ENCODE measurements around the gene CFD.
"Not testable (repeated sequence)": the region's sequence is repeated elsewhere in the genome, so short reads cannot be mapped to it uniquely, and the experiment has no call there.

CFD gene

DNA sequence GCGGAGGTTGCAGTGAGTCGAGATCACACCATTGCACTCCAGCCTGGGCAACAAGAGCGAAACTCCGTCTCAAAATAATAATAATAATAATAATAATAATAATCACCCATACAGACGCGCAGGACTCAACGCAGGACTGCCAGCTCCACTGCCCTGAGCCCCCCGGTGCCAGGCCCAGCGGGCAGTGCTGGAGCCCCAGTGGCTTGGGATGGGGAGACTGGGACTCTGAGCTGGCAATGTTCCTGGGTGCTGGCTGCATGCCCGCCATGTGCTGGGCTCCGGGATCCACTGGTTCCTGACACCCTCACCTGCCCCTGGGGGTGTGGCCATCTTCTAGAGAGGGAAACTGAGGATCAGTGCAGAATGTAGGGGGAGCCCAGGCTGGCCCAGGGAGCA, 32.2 kb upstream of the CFD start:
- no peak for DNase-seq

DNA sequence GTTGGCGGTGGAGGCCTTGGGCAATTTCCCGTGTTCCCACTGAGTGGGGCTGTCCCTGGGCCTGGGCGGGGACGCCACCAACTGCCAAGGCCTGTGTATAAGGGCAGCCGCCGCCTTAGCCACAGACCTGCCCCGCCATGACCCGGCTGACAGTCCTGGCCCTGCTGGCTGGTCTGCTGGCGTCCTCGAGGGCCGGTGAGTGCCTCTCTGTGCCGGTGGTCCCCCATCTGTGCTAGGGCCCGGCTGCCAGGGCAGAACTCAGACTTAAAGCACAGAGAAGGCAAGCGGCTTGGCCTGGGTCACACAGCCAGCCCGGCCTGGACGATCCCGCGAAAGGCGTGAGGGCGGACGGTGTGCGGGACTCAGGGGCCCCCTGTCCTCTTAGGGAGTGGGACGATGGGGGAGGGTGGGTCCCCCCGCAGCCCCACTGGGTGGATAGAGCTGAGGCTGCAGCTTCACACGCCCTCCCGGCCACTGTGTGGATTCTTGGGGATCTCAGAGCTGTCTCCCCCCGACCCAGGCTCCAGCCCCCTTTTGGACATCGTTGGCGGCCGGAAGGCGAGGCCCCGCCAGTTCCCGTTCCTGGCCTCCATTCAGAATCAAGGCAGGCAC, 31.6 kb upstream of the CFD start, which contains the start of gene AZU1:
TSS of gene AZU1 (plus strand) at position 128 of the 612 bp plus-strand sequence. CDS start at position 138, 10 bp downstream.
- DNase-seq, result no peak

DNA sequence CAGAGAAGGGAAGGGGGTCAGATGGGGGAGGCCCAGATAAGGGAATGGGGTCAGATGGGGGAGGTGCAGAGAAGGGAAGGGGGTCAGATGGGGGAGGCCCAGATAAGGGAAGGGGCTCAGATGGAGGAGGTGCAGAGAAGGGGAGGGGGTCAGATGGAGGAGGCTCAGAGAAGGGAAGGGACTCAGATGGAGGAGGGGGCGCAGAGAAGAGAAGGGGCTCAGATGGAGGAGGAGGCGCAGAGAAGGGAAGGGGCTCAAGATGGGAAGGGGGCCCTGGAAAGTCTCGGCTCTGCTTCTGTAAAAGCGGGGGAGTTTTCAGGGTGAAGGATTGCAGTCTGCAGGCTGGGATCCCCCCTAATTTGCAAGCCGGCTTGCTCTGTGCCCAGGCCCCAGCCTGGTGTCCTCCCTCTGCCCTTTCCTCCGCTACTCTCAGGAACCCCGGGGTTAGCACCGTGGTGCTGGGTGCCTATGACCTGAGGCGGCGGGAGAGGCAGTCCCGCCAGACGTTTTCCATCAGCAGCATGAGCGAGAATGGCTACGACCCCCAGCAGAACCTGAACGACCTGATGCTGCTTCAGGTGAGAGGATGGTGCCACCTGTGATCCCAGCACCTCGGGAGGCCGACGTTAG, 30.2 kb upstream of the CFD start:
- no peak for DNase-seq

DNA sequence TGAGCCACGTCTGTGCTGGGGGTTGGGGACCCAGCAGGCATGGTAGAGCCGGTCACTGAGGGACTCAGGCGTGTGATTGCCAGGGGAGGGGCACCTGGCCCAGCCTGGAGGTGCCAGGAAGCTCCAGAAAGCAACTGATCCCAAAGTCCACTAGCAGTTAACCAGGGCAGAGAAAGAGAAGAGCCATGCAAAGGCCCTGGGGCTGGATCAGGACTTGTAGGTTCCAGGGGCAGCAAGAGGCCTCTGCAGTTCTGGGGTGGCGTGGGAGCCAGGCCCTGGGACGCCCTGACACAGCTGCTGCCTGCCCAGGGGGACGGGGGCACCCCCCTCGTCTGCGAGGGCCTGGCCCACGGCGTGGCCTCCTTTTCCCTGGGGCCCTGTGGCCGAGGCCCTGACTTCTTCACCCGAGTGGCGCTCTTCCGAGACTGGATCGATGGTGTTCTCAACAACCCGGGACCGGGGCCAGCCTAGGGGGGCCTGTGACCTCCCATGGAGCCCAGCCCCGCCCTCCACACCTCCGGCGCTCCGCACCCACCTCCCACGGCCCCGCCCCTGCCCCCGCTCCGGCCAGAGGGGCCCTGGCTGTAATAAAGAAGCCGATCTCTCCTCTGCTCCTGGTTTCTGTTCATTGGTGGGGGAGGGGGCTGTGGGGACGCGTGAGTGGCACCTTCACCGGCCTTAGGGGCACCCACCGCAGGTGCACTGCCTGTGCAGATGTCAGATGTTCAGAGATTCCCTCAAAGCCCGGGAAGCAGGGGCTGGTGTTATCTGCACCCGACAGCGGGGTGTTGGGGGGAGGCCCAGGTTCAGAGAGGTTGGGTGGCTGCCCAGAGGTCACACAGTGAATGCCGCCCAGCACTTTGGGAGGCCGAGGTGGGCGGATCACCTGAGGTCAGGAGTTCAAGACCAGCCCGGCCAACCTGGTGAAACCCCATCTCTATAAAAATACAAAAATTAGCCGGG, 27.8 kb upstream of the CFD start:
- DNase-seq, result no peak

DNA sequence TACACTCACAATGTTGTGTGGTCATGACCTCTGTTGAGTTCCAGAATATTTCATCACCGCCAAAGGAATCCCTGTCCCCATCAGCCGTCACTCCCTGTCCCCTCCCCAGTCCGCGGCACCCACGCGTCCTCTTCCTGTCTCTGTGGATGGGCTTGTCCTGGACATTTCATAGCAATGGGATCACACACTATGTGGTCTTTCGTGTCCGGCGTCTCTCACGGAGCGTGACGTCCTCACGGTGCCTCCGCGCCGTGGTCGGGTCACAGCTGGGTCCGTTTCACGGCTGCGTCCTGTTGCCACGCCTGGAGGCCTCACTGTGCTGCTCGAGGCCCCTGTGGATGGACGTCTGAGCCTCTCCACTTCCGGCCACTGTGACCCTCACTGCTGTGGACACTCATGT, 25.2 kb upstream of the CFD start:
- DNase-seq, result no peak

DNA sequence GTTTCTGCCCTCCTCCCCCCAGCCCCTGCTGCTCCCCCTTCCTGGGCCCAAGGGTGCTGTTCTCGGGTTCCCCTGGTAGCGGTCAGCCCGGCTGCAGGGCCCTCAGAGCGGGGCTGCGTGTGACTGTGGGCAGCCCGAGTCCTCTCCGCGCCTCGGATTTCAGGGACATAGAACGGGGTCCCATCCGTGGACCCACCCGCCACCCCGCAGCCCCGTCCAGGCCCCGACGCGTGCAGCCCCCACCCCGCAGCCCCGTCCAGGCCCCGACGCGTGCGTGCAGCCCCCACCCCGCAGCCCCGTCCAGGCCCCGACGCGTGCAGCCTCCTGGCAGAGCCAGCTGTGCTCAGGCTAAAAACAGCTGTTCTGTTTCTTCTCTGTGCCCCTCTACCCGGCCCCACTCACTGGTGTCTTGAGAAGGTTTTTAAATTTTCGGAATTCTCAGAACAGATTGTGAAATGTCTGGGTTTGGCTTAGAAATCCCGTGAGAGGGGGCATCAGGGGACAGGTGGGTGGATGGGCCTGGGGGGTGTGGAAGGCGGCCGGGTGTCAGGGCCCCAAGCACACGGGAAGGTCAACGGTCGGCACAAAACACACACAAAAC, 24.2 kb upstream of the CFD start:
- DNase-seq, result no peak

DNA sequence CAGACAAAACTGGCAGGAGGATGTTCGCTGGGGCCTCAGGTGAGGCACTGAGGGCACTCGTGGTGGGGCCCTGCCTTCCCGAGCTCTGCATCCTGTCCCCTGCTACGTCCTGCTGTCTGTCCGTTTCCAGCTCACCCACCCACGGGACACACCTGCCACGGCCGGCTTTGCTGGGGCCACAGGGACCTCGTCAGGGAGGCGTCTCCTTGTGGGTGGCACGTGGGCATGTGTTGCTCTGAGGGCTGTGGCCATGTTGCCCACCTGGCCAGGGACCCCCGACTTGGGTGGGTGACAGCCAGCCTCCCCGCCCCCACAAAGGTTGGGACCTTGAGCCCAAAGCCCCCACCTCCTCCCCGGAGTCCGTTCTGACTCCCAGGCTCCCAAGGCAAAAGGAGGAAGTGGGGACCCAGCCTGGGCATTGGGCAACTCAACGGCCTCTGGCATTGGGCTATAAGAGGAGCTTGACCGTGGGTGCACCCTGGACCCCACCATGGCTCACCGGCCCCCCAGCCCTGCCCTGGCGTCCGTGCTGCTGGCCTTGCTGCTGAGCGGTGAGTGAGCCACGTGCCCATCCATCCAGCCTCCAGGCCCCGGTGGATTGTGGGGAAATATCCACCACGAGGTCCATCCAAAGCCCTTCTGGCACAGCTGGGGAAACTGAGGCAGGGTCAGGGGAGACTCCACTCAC, 18.8 kb upstream of the CFD start, which contains the start of gene PRTN3:
TSS of gene PRTN3 (plus strand) at position 481 of the 688 bp plus-strand sequence. CDS start at position 491, 10 bp downstream.
- no peak for DNase-seq

DNA sequence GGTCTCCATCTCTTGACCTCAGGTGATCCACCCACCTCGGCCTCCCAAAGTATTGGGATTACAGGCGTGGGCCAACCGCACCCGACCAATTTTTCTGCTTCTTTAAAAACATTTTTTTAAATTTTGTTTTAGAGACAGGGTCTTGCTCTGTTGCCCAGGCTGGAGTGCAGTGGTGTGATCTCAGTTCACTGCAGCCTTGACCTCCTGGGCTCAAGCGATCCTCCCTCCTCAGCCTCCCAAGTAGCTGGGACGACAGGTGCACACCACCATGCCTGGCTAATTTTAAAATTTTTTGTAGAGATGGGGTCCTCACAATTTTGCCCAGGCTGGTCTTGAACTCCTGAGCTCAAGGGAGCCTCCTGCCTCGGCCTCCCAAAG, 16.7 kb upstream of the CFD start:
- not testable (repeated sequence) for DNase-seq

DNA sequence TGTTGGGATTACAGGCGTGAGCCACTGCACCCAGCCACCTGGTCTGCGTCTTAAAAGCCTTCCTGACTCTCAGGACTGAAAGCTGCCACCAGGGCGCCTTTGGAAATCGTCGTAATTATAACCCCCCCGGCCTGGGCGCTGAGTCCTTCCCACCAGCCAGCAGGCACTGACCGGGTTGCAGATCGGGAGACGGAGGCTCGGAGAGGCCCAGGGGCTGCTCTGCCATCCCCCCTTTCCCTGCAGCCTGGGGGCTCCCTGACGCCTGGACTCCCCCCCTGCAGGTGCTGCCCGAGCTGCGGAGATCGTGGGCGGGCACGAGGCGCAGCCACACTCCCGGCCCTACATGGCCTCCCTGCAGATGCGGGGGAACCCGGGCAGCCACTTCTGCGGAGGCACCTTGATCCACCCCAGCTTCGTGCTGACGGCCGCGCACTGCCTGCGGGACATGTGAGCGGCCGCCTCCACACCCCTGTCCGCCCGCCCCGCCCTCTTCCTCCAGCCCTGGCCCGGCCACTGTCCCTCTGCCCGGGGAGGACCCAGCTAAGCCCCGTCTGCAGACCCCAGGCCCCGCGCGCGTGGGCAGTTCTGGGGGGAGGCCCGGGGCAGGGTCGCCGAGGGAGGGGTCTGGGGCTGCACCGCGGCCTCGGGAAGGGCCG, 16.2 kb upstream of the CFD start:
- no peak for DNase-seq

DNA sequence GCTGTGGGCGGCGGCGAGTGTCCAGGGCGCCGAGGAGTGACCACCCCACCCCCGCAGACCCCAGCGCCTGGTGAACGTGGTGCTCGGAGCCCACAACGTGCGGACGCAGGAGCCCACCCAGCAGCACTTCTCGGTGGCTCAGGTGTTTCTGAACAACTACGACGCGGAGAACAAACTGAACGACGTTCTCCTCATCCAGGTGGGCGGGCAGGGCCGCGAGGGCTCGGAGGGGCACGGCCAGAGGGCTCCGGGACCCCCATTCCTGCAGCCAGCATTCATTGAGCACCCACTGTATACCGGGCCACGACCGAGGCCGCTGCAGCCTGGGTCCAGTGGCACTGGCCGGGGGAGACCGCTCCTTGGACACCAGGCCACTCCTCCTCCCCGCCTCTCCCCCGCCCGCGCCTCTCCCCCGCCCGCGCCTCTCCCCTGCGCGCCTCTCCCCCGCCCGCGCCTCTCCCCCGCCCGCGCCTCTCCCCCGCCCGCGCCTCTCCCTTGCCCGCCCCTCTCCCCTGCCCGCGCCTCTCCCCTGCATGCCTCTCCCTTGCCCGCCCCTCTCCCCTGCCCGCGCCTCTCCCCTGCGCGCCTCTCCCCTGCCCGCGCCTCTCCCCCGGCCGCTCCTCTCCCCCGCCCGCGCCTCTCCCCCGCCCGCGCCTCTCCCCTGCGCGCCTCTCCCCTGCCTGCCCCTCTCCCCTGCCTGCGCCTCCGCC, 15.5 kb upstream of the CFD start:
- peak in 1 of 6 experiments; percentile 12 for DNase-seq

DNA sequence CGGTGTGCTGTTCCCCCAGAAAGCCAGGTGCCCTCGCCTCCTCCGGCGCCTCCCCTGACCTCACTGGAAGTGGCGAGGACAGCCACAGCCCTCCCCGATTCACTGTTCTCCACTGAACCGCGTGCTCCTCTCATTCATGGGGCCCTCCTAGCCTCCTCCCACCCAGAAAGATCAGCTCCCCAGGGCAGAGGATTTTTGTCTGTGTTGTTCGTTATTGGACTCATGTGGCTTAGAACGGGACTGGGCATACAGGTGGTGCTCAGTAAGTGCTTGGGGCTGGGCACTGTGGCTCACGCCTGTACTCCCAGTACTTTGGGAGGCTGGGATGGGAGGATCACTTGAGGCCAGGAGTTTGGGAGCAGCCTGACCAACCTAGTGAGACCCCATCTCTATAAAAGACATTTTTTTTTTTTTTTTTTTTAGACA, 14.9 kb upstream of the CFD start:
- DNase-seq, result peak in 1 of 6 experiments; percentile 13

DNA sequence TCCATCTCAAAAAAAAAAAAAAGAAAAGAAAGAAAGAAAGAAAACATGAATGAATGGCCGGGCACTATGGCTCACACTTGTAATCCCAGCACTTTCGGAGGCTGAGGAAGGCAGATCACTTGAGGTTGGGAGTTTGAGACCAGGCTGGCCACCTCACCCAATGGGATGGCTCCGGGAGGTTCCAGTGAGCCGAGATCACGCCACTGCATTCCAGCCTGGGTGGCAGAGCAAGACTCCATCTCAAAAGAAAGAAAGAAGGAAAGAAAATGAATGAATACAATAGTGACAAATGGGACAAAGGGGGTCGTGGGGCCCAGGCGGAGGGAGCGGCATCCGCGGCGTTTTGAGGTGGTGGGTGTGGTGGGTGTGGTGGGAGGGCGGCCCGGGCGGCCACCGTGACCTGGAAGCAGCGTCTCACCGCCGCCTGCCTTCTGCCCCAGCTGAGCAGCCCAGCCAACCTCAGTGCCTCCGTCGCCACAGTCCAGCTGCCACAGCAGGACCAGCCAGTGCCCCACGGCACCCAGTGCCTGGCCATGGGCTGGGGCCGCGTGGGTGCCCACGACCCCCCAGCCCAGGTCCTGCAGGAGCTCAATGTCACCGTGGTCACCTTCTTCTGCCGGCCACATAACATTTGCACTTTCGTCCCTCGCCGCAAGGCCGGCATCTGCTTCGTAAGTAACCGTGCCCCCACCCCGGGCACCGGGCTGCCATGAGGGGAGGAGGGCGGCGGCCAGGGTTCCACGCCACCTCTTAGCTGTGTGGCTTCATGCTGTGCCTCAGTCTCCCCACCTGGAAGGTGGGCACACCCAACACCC, 13.6 kb upstream of the CFD start:
- DNase-seq, result no peak

DNA sequence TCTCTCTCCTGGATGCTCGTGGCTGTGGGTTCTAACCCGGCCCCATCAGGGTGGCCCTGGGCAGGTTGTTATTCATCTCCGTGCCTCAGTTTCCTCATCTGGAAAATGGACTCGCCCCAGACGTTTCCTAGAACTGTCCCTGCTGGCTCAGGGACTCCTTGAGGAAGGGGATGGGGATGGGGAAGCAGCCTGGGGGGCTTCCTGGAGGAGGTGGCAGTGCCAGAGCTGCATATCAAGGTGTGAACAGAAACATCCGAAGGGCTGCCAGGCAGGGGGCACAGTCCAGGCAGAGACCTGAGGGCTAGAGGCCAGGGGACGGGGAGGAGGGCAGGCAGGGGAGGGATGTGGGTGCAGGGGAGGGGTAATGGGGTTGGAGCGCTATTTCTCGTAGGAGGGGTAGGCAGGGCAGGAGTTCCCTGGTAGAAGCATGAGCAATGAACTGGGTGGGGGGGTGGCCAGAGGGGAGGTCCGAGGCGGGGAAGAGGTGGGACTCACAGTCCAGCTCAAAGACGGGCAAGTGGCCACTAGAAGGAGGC, 11.0 kb upstream of the CFD start:
- no peak for DNase-seq

DNA sequence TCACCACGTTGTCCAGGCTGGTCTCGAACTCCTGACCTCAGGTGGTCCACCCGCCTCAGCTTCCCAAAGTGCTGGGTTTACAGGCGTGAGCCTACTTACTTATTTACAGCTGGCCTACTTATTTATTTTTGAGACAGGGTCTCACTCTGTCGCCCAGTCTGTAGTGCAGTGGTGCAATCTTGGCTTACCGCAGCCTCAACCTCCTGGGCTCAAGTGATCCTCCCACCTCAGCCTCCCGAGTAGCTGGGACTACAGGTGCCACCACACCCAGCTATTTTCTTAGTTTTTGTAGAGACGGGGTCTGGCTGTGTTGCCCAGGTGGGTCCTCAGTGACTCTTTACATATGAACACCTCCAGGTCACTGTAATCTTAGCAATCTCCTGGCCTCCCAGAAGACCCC, 10.3 kb upstream of the CFD start:
- DNase-seq, result not testable (repeated sequence)

DNA sequence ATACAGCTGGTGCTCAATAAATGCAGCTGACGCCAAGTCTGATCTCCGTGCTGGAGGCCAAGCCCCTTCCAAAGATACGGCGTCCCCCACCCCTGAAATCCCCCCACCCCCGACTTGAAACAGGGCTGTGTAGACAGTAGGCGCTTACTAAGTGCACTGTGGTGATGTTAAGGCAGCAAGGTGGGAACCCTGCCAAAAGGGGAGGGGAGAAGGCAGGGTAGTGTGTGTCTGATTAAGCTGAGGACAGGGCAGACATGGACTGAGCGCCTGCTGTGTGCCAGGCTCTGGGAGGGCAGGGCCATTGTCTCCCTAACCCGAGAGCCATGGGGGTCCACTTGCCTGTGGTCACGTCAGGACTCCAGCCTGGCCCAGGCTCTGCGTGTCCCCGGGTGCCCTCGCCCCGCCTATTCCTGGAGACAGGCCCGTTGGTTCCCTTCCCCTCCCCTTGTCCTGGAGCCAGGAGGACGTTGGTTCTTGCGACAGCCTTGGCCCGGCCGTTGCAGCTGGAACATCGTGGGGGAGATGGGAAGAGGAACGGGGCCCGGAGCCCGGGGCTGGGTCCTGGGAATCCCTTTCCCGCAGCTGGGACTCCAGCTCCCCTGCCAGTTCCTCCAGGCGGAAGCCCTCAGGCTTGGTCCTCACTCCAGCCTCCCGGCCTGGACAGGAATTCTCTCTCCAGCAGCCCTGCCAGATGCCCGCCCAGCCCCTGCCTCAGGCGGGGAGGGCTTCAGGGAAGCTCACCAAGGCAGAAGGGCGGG, 9.1 kb upstream of the CFD start:
- no peak for DNase-seq

DNA sequence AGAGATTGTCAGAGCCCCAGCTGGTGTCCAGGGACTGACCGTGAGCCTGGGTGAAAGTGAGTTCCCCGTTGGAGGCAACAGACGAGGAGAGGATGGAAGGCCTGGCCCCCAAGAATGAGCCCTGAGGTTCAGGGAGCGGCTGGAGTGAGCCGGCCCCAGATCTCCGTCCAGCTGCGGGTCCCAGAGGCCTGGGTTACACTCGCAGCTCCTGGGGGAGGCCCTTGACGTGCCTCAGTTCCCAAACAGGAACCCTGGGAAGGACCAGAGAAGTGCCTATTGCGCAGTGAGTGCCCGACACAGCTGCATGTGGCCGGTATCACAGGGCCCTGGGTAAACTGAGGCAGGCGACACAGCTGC, 8.5 kb upstream of the CFD start:
- no peak for DNase-seq

DNA sequence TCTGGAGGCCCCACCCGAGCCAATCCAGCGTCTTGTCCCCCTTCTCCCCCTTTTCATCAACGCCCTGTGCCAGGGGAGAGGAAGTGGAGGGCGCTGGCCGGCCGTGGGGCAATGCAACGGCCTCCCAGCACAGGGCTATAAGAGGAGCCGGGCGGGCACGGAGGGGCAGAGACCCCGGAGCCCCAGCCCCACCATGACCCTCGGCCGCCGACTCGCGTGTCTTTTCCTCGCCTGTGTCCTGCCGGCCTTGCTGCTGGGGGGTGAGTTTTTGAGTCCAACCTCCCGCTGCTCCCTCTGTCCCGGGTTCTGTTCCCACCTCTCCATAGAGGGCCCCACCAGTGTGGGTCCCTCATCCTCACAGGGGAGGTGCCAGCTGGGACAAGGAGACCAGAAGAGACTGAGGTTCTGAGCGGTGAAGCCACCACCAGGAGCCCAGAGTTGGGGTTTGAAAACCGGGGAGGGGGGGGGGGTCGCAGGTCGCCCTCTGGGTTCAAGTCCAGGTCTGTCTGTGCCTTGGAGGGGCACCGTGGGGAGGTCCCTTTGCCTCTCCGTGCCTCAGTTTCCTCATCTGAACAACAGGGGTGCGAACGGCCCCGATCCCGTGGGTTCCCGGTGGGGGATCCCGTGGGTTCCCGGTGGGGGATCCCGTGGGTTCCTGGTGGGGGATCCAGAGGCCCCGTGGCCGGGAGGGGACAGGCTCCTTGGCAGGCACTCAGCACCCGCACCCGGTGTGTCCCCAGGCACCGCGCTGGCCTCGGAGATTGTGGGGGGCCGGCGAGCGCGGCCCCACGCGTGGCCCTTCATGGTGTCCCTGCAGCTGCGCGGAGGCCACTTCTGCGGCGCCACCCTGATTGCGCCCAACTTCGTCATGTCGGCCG, 7.1 kb upstream of the CFD start, which contains the start of gene ELANE:
TSS of gene ELANE (plus strand) at position 168 of the 878 bp plus-strand sequence. CDS start at position 194, 26 bp downstream.
- no peak for DNase-seq

DNA sequence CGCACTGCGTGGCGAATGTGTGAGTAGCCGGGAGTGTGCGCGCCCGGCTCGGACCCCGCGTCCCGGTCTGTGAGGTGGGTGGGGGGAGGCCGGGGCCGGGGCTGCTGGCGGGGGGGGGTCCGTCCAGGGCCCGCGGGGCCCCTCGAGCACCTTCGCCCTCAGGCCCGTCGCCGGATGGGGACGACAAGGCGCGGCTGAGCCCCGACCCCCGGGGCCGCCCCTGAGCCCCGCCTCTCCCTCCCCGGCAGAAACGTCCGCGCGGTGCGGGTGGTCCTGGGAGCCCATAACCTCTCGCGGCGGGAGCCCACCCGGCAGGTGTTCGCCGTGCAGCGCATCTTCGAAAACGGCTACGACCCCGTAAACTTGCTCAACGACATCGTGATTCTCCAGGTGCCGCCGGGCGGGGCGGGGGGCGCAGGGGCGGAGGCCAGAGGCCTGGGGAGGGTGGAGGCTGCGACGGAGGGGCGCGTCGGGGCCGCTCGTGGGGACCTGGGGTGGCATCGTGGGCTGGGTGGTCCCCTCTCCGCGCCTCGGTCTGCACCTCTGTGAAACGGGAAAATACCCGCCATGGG, 6.4 kb upstream of the CFD start:
- DNase-seq, result no peak
